Natural killer cell (primary cell): ENCODE measurements around the gene OR4E2. TPM values are rescaled to one million over a fixed set of nuclear protein-coding genes. Genes with fewer than 3 reads are reported as not detected.
"Not testable (repeated sequence)": the region's sequence is repeated elsewhere in the genome, so short reads cannot be mapped to it uniquely, and the experiment has no call there.

Source experiments
- ATAC-seq, 3 donors: fragments of 150-1000 bp in 2 of 3; fragments of 200-7000 bp in 1 of 3; cut with Tn5 transposase; 1 replicate in 1 of 3; 2 replicates in 2 of 3; pipeline ENCODE4 v1.10.0; 2021; ENCODE audit warnings: mild to moderate bottlenecking in 2 of 3, moderate library complexity in 2 of 3
- DNase-seq, 2 donors: peaks; one replicate each; pipeline versions ENCODE4 v3.0.0 to v3.0.0-alpha.2; 2013 to 2021; ENCODE audit warnings: mixed read lengths in 1 of 2
- H3K27ac ChIP-seq: one replicate; pipeline ENCODE4 v1.5.1; 2013; ENCODE audit warnings: mild to moderate bottlenecking, low read length
- H3K27me3 ChIP-seq: one replicate; pipeline ENCODE4 v1.6.1; 2013; ENCODE audit warnings: low read length; ENCODE audit not compliant: control insufficient read depth, insufficient read depth
- H3K36me3 ChIP-seq: one replicate; pipeline ENCODE4 v1.6.1; 2013; ENCODE audit warnings: low read length; ENCODE audit not compliant: control insufficient read depth, insufficient read depth
- H3K4me1 ChIP-seq: one replicate; pipeline ENCODE4 v1.6.1; 2013; ENCODE audit warnings: low read length; ENCODE audit not compliant: control insufficient read depth, insufficient read depth
- H3K4me3 ChIP-seq: one replicate; pipeline ENCODE4 v1.5.1; 2013; ENCODE audit warnings: low read length
- H3K9me3 ChIP-seq: one replicate; pipeline ENCODE4 v1.6.1; 2013; ENCODE audit warnings: low read length; ENCODE audit not compliant: control insufficient read depth, insufficient read depth
- H3K27ac Mint-ChIP-seq, 2 donors: one replicate each; pipeline ENCODE4 v1.8.0; 2022; ENCODE audit warnings: mild to moderate bottlenecking in 2 of 2, mixed read lengths in 2 of 2, moderate library complexity in 1 of 2
- H3K27me3 Mint-ChIP-seq, 2 donors: one replicate each; pipeline ENCODE4 v1.8.0; 2022; ENCODE audit warnings: low read depth in 2 of 2, mixed read lengths in 2 of 2
- H3K36me3 Mint-ChIP-seq: one replicate; pipeline ENCODE4 v1.8.0; 2022; ENCODE audit warnings: mixed read lengths
- H3K4me1 Mint-ChIP-seq, 2 donors: one replicate each; pipeline ENCODE4 v1.8.0; 2022; ENCODE audit warnings: mixed read lengths in 2 of 2
- H3K4me3 Mint-ChIP-seq: one replicate; pipeline ENCODE4 v1.8.0; 2022; ENCODE audit warnings: mild to moderate bottlenecking, moderate library complexity, mixed read lengths
- H3K9me3 Mint-ChIP-seq, 2 donors: one replicate each; pipeline ENCODE4 v1.8.0; 2022; ENCODE audit warnings: mixed read lengths in 2 of 2
- WGBS: methylation state at CpG from one replicate; pipeline ENCODE4 v1.1.7; 2013; ENCODE audit warnings: missing lambda C conversion rate; ENCODE audit not compliant: insufficient coverage; 5-methylcytosine and 5-hydroxymethylcytosine counted together
- intact Hi-C: fragments of 100-400 bp; cut with micrococcal nuclease; formaldehyde crosslinking; loops from one replicate; pipeline ENCODE4 v1.14.2; 2022
- total RNA-seq, 4 donors: library from RNA; stranded (reverse); fragments of 120-200 nt in 1 of 4; gene quantifications; one replicate each; pipeline versions ENCODE4 v1.2.3 to v1.2.4, GENCODE V29; 2013 to 2022
- TF ChIP-seq, protein P1 (sequence below): fragments of 200-600 bp; IDR thresholded peaks from one replicate; pipeline ENCODE4 v1.8.0; 2022; ENCODE audit warnings: antibody characterized with exemption

The OR4E2 gene
- total RNA-seq, 3 donors from 2014 or later (not counting 1 experiment from before 2014, with no cell fraction given): not detected

DNA sequence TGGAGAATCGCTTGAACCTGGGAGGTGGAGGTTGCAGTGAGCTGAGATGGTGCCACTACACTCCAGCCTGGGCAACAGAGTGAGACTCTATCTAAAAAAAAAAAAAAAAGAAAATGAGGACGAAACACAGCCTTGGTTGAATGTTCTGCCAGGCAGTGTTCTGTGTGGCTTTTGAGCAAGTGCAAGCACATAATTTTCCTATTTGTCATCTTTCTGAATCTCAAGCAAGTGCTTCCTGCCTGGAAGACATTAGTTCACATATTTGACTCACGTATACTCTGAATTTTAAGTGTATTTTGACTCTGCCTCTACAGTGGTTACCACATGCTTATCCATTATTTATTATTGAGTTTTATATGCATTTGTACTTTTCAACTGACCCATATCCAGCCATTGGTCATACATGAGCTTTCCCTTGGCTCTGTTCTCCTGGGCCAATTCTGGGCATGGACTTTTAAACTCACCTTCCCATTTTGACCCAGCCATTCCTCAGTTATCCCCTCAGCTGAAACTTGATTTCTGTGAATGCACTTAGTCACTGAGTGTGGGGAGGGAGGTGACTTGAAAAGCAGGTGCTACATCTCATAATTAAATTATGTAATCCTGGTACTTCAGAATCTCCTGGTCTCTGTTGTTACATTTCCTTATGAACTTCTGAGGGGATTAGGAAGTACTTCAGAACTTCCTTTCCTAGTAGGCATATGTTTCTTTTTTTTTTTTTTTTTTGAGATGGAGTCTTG, 27.0 kb upstream of the OR4E2 start:
- H3K4me1 Mint-ChIP-seq: no peaks in the 10 kb centered on the region
- H3K27me3 Mint-ChIP-seq: peaks cover 6 to 26% of the 10 kb centered on the region in 2 donors
- no peaks in the 10 kb centered on the region for H3K9me3 ChIP-seq
- TF ChIP-seq, protein P1, sequence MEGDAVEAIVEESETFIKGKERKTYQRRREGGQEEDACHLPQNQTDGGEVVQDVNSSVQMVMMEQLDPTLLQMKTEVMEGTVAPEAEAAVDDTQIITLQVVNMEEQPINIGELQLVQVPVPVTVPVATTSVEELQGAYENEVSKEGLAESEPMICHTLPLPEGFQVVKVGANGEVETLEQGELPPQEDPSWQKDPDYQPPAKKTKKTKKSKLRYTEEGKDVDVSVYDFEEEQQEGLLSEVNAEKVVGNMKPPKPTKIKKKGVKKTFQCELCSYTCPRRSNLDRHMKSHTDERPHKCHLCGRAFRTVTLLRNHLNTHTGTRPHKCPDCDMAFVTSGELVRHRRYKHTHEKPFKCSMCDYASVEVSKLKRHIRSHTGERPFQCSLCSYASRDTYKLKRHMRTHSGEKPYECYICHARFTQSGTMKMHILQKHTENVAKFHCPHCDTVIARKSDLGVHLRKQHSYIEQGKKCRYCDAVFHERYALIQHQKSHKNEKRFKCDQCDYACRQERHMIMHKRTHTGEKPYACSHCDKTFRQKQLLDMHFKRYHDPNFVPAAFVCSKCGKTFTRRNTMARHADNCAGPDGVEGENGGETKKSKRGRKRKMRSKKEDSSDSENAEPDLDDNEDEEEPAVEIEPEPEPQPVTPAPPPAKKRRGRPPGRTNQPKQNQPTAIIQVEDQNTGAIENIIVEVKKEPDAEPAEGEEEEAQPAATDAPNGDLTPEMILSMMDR: no peak
- no peak overlapping the region for H3K27ac ChIP-seq
- no peak overlapping the region for H3K4me3 Mint-ChIP-seq
- DNase-seq (no peak), ATAC-seq (no peak)
- H3K4me3 ChIP-seq: no peak overlapping the region
- no peaks in the 10 kb centered on the region for H3K4me1 ChIP-seq
- H3K27me3 ChIP-seq: peaks cover 2% of the 10 kb centered on the region
- no peak overlapping the region for H3K27ac Mint-ChIP-seq
- H3K36me3 Mint-ChIP-seq: no peaks in the 10 kb centered on the region
- 89% methylated on average over 3 of the region's 3 CpGs for WGBS
- intact Hi-C loops: no loop called here
- no peaks in the 10 kb centered on the region for H3K9me3 Mint-ChIP-seq
- H3K36me3 ChIP-seq: no peaks in the 10 kb centered on the region

DNA sequence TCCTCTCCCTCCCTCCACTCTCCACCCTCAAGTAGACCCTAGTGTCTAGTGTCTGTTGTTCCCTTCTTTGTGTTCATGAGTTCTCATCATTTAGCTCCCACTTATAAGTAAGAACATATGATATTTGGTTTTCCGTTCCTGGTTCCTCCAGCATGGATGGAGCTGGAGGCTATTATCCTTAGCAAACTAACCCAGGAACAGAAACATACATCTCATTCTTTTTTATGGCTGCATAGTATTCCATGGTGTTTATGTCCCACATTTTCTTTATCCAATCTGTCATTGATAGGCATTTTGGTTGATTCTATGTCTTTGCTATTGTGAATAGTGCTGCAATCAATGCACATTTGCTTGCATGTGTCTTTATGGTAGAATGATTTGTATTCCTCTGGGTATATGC, 23.1 kb upstream of the OR4E2 start:
- H3K4me1 ChIP-seq, H3K36me3 ChIP-seq, ATAC-seq, H3K4me3 Mint-ChIP-seq, H3K36me3 Mint-ChIP-seq, H3K9me3 Mint-ChIP-seq, H3K9me3 ChIP-seq, H3K27me3 ChIP-seq, H3K27ac Mint-ChIP-seq, intact Hi-C loops, DNase-seq, H3K4me3 ChIP-seq, H3K4me1 Mint-ChIP-seq, H3K27ac ChIP-seq: not testable (repeated sequence)
- WGBS: 100% methylated on average over 1 of the region's 1 CpG
- H3K27me3 Mint-ChIP-seq: peaks cover 11 to 19% of the 10 kb centered on the region in 2 donors

DNA sequence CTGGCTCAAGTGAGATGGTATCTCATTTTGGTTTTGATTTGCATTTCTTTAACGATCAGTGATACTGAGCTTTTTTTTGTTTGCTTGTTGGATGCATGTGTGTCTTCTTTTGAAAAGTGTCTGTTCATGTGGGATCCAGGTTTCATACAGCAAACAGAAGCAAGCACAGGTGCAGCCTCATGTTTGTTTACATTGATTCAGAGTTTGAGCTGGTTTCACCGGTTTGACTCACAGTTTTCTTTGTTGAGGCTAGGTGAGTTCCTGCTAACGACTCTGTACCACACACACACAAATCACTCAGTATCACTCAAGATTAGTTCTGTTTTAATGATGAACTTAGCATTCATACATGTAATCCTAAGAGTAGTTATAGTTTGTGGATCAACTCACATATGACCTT, 22.6 kb upstream of the OR4E2 start:
- DNase-seq (no peak), ATAC-seq (no peak)
- H3K4me1 Mint-ChIP-seq: no peaks in the 10 kb centered on the region
- H3K9me3 ChIP-seq: no peaks in the 10 kb centered on the region
- no peaks in the 10 kb centered on the region for H3K27me3 ChIP-seq
- peaks cover 11 to 13% of the 10 kb centered on the region in 2 donors for H3K27me3 Mint-ChIP-seq
- H3K36me3 Mint-ChIP-seq: no peaks in the 10 kb centered on the region
- no peak overlapping the region for H3K27ac Mint-ChIP-seq
- H3K4me3 Mint-ChIP-seq: no peak overlapping the region
- no peaks in the 10 kb centered on the region for H3K36me3 ChIP-seq
- no peak overlapping the region for H3K4me3 ChIP-seq
- no peak overlapping the region for H3K27ac ChIP-seq
- WGBS: 36% methylated on average over 2 of the region's 3 CpGs
- no peaks in the 10 kb centered on the region for H3K9me3 Mint-ChIP-seq
- H3K4me1 ChIP-seq: no peaks in the 10 kb centered on the region
- TF ChIP-seq, protein P1: no peak
- intact Hi-C loops: no loop called here

DNA sequence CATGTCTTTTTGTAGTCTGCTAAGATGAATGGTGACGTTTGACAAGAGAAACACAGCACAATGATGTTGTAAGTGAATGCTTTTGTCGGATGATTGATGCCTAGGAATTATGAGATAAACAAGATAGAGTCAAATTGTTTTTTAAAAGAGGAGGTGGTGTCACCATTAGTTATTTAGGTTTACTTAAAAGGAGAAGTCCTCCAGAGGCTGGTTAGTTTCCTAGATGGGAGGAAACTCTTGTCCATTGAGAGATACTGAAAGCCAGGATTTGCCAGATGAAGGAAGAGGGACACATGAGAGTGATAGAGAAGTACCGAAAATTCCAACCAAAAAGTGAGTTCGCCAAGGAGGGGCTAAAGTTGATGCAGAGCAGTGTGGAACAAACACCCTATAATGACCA, 18.8 kb upstream of the OR4E2 start, which contains the start of gene OR10G2:
OR10G2 (minus strand) TSS at position 101 of the 400 bp plus-strand sequence; CDS start at position 3, 98 bp downstream.
- DNase-seq (no peak), ATAC-seq (no peak)
- Histone ChIP-seq H3K27ac (no peak within 1 kb of the TSS), H3K4me3 (no peak within 1 kb of the TSS), H3K9me3 (no peaks in the 10 kb centered on the region), H3K27me3 (no peaks in the 10 kb centered on the region), H3K4me1 (no peaks in the 10 kb centered on the region), H3K36me3 (no peaks in the 10 kb centered on the region)
- Mint-ChIP-seq H3K27ac (no peak within 1 kb of the TSS), H3K36me3 (no peaks in the 10 kb centered on the region), H3K4me1 (no peaks in the 10 kb centered on the region), H3K4me3 (no peak within 1 kb of the TSS), H3K27me3 (peaks cover 0 to 8% of the 10 kb centered on the region in 2 donors), H3K9me3 (no peaks in the 10 kb centered on the region)
- WGBS: 86% methylated on average over 4 of the region's 4 CpGs
- TF ChIP-seq, protein P1: no peak
- intact Hi-C loops: no loop called here
